WTC11 (cell line): Measurements from ENCODE around the gene NPSR1.

Experiments used
- JAZF1 ChIP-seq: fragments of 250-450 bp; sonication (Bioruptor Pico); IDR thresholded peaks from 2 replicates; pipeline ENCODE4 v1.9.0; 2021; ENCODE audit warnings: moderate library complexity, mild to moderate bottlenecking, inconsistent platforms
- SMAD4 ChIP-seq: sonication (generic); formaldehyde crosslinking; IDR thresholded peaks from 2 replicates; pipeline ENCODE4 v1.8.0; 2022; ENCODE audit warnings: mild to moderate bottlenecking, missing genetic modification reagents
- TCF7 ChIP-seq: sonication (generic); formaldehyde crosslinking; IDR thresholded peaks from 2 replicates; pipeline ENCODE4 v1.8.0; 2022; ENCODE audit warnings: mild to moderate bottlenecking, low read depth, missing genetic modification reagents, moderate library complexity
- TF ChIP-seq, protein P1 (sequence below): fragments of 200-600 bp; IDR thresholded peaks from 2 replicates; pipeline ENCODE4 v1.8.0; 2022; ENCODE audit warnings: antibody characterized with exemption
- TF ChIP-seq, protein P2 (sequence below): sonication (generic); formaldehyde crosslinking; IDR thresholded peaks from 2 replicates; pipeline ENCODE4 v1.8.0; 2023; ENCODE audit warnings: missing genetic modification reagents

DNA sequence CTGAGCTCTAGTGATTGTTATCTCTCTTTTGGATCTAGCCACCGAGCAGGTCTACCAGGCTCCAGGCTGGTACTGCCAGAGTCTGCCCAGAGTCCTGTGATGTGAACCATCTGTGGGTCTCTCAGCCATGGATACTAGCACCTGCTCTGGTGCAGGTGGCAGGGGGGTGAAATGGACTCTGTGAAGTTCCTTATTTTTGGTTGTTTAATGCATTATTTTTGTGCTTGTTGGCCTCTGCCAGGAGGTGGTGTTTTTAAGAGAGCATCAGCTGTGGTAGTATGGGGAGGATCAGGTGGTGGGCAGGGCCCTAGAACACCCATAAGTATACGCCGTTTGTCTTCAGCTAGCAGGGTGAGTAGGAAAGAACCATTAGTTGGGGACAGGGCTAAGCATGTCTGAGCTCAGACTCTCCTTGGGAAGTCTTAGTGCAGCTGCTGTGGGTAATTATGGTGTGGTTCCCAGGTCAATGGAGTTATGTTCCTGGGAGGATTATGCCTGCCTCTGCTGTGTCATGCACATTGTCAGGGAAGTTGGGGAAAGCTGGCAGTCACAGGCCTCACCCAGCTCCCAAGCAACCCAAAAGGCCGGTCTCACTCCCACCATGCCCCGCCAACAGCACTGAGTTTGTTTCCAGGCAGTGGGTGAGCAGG lies 81.8 kb downstream of the NPSR1 start:
- TF ChIP-seq, protein P1, sequence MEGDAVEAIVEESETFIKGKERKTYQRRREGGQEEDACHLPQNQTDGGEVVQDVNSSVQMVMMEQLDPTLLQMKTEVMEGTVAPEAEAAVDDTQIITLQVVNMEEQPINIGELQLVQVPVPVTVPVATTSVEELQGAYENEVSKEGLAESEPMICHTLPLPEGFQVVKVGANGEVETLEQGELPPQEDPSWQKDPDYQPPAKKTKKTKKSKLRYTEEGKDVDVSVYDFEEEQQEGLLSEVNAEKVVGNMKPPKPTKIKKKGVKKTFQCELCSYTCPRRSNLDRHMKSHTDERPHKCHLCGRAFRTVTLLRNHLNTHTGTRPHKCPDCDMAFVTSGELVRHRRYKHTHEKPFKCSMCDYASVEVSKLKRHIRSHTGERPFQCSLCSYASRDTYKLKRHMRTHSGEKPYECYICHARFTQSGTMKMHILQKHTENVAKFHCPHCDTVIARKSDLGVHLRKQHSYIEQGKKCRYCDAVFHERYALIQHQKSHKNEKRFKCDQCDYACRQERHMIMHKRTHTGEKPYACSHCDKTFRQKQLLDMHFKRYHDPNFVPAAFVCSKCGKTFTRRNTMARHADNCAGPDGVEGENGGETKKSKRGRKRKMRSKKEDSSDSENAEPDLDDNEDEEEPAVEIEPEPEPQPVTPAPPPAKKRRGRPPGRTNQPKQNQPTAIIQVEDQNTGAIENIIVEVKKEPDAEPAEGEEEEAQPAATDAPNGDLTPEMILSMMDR = no peak
- TF ChIP-seq, protein P2, sequence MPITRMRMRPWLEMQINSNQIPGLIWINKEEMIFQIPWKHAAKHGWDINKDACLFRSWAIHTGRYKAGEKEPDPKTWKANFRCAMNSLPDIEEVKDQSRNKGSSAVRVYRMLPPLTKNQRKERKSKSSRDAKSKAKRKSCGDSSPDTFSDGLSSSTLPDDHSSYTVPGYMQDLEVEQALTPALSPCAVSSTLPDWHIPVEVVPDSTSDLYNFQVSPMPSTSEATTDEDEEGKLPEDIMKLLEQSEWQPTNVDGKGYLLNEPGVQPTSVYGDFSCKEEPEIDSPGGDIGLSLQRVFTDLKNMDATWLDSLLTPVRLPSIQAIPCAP (CRISPR knock-in tag) = no peak
- TF ChIP-seq SMAD4 (CRISPR knock-in tag) = no peak
- no peak for TF ChIP-seq TCF7 (CRISPR knock-in tag)
- TF ChIP-seq JAZF1 = no peak
